Heart left ventricle (tissue), 16 donors: Measurements from ENCODE around the gene ABCG5. TPM values are rescaled to one million over a fixed set of nuclear protein-coding genes. Genes with fewer than 3 reads are reported as not detected.

Experiments used
- ATAC-seq, 4 donors: fragments of 200-7000 bp; cut with Tn5 transposase; one replicate each; pipeline ENCODE4 v1.9.1; 2020 to 2022; ENCODE audit warnings: moderate library complexity in 4 of 4, mild to moderate bottlenecking in 3 of 4, moderate number of reproducible peaks in 1 of 4
- DNase-seq, 5 donors: peaks; one replicate each; pipeline ENCODE4 v3.0.0-alpha.2; 2020
- H3K27ac ChIP-seq, 12 donors: fragments of 200-600 bp; sonication (generic) in 4 of 12; one replicate each; pipeline versions ENCODE4 v1.5.0 to v1.8.0; 2016 to 2022; ENCODE audit warnings: mild to moderate bottlenecking in 2 of 12
- H3K27me3 ChIP-seq, 9 donors: fragments of 200-600 bp; sonication (generic) in 2 of 9; one replicate each; pipeline versions ENCODE4 v1.5.1 to v1.8.0; 2016 to 2022; ENCODE audit warnings: mild to moderate bottlenecking in 3 of 9
- H3K36me3 ChIP-seq, 9 donors: fragments of 200-600 bp; sonication (generic) in 2 of 9; one replicate each; pipeline versions ENCODE4 v1.5.0 to v1.8.0; 2018 to 2022; ENCODE audit warnings: mild to moderate bottlenecking in 2 of 9
- H3K4me1 ChIP-seq, 12 donors: fragments of 200-600 bp; sonication (generic) in 4 of 12; one replicate each; pipeline versions ENCODE4 v1.5.0 to v1.8.0; 2016 to 2022; ENCODE audit warnings: mild to moderate bottlenecking in 3 of 12
- H3K4me3 ChIP-seq, 12 donors: fragments of 200-600 bp; sonication (generic) in 4 of 12; one replicate each; pipeline versions ENCODE4 v1.5.0 to v1.8.0; 2017 to 2022; ENCODE audit warnings: mild to moderate bottlenecking in 9 of 12, moderate library complexity in 4 of 12
- H3K9me3 ChIP-seq, 12 donors: fragments of 200-600 bp; sonication (generic) in 4 of 12; one replicate each; pipeline versions ENCODE4 v1.5.0 to v1.8.0; 2016 to 2022; ENCODE audit warnings: mild to moderate bottlenecking in 1 of 12
- CTCF ChIP-seq, 12 donors: fragments of 200-600 bp; sonication (generic) in 4 of 12; IDR thresholded peaks; one replicate each; pipeline versions ENCODE4 v1.5.0 to v1.8.0; 2018 to 2022; ENCODE audit warnings: antibody characterized with exemption in 12 of 12, mild to moderate bottlenecking in 5 of 12
- POLR2A ChIP-seq, 2 donors: fragments of 450-650 bp; IDR thresholded peaks; one replicate each; pipeline ENCODE4 v1.6.1; 2017; ENCODE audit warnings: antibody characterized with exemption in 2 of 2, mild to moderate bottlenecking in 2 of 2, moderate library complexity in 2 of 2
- WGBS, 4 donors: extraction: QIAGEN DNeasy Blood & Tissue Kit in 2 of 4; methylation state at CpG; one replicate each; pipeline versions ENCODE4 v1.1.5 to v1.1.7; 2013 to 2018; 5-methylcytosine and 5-hydroxymethylcytosine counted together
- intact Hi-C, 10 donors: fragments of 100-400 bp; cut with DNase I; formaldehyde crosslinking; loops; one replicate each; pipeline versions ENCODE4 v1.11.1 to v1.14.2; 2022
- polyA plus RNA-seq, 2 donors: library from polyadenylated mRNA; stranded (reverse); fragments of 200-250 nt; gene quantifications; one replicate each; pipeline ENCODE4 v1.2.3, GENCODE V29; 2013
- total RNA-seq, 9 donors: library from RNA; depleted of rRNA in 2 of 9; stranded (reverse); fragments of >200 nt in 2 of 9; fragmentation: NEBNext Ultra II Directional in 3 of 9; extraction: Animal tissue kit (Norgen Biotek cat#: 25700) in 3 of 9; gene quantifications; one replicate each; pipeline versions ENCODE4 v1.1.0 to v1.2.4, GENCODE V29; 2016 to 2023
- donor health status: ischemic (EF 13 %, LVEDD 7.1; RV severe dilation, severe dysfunction).
- donor health status: healthy with polysubstance abuse.
- donor health status: DM: no; HTN: yes; CAD: no.
- donor health status: DM: no; HTN: no; CAD: no.
- donor health status: ischemic (EF 25% LVEDD 6.9; RV normal size, moderate dysfunction).
- donor health status: ischemic (EF 25% LVEDD 5.7; RV mildly dilated, moderate dysfunction).
- donor health status: healthy.
- donor health status: DM: yes; HTN: yes; CAD: no.
- donor health status: ischemic (EF 35%, LVEDD 5.7; RV mildly dilated, moderate dysfunction).
- donor health status: nonischemic (EF 11% LVEDD 7.7; RV severe dilation, severe dysfunction).
- donor health status: DM: yes; HTN: yes; CAD: no.
- donor health status: PGD.
- donor health status: ischemic (EF 29% LVEDD 5.4; RV normal size, mild dysfunction).
- donor health status: nonischemic (EF 23%, LVEDD 6.1; RV moderate dilation, normal function).

Gene ABCG5
- total and polyA plus RNA-seq, 11 donors = not detected

- Histone ChIP-seq H3K4me1 (peaks cover 0 to 4% (median 0%) of the 10 kb centered on the region in 12 donors), H3K27me3 (peaks cover 0 to 6% (median 0%) of the 10 kb centered on the region in 9 donors), H3K36me3 (peaks cover 0 to 23% (median 9%) of the 10 kb centered on the region in 9 donors), H3K27ac (no peak overlapping the region), H3K9me3 (no peaks in the 10 kb centered on the region), H3K4me3 (no peak overlapping the region)
- WGBS, 4 donors = 83 to 89% (median 83%) methylated on average over 4 of the region's 4 CpGs
- TF ChIP-seq CTCF (IDR thresholded peaks at IDR 0.05) (no peak), POLR2A (IDR thresholded peaks at IDR 0.05) (no peak)
- no peak for ATAC-seq
- intact Hi-C loops = no loop called here
- DNase-seq = no peak
These were observed 43.7 kb upstream of the ABCG5 start for GRCh38 chr2:43882312-43882711.

GRCh38 chr2:43880952-43881351 is 42.3 kb upstream of the ABCG5 start:
- TF ChIP-seq CTCF (IDR thresholded peaks at IDR 0.05) (no peak), POLR2A (IDR thresholded peaks at IDR 0.05) (no peak)
- Histone ChIP-seq H3K4me1 (peaks cover 0 to 4% (median 0%) of the 10 kb centered on the region in 12 donors), H3K27ac (no peak overlapping the region), H3K9me3 (no peaks in the 10 kb centered on the region), H3K36me3 (peaks cover 0 to 10% (median 0%) of the 10 kb centered on the region in 9 donors), H3K4me3 (no peak overlapping the region), H3K27me3 (peaks cover 0 to 8% (median 0%) of the 10 kb centered on the region in 9 donors)
- 81 to 89% (median 84%) methylated on average over 5 of the region's 5 CpGs for WGBS, 4 donors
- ATAC-seq = no peak
- intact Hi-C loops = no loop called here
- DNase-seq = no peak

GRCh38 chr2:43880471-43880870 is 41.8 kb upstream of the ABCG5 start:
- Histone ChIP-seq H3K9me3 (no peaks in the 10 kb centered on the region), H3K27me3 (peaks cover 0 to 8% (median 0%) of the 10 kb centered on the region in 9 donors), H3K36me3 (peaks cover 0 to 5% (median 0%) of the 10 kb centered on the region in 9 donors), H3K4me1 (peaks cover 0 to 4% (median 0%) of the 10 kb centered on the region in 12 donors), H3K27ac (no peak overlapping the region), H3K4me3 (no peak overlapping the region)
- ATAC-seq (no peak), DNase-seq (no peak)
- intact Hi-C loops = no loop called here
- WGBS, 4 donors = 83 to 99% (median 91%) methylated on average over 9 of the region's 9 CpGs
- TF ChIP-seq POLR2A (IDR thresholded peaks at IDR 0.05) (no peak), CTCF (IDR thresholded peaks at IDR 0.05) (no peak)

GRCh38 chr2:43879261-43879660 is 40.6 kb upstream of the ABCG5 start:
- no peak overlapping the region for H3K4me3 ChIP-seq
- 73 to 83% (median 74%) methylated on average over 5 of the region's 5 CpGs for WGBS, 4 donors
- intact Hi-C loops = loop anchor here in 2 of 10 donors (10.0 kb wide), 1 partner anchor 264 kb away; no protein-coding TSS in a partner anchor
- H3K27me3 ChIP-seq = peaks cover 0 to 8% (median 0%) of the 10 kb centered on the region in 9 donors
- no peak for TF ChIP-seq CTCF (IDR thresholded peaks at IDR 0.05)
- TF ChIP-seq POLR2A (IDR thresholded peaks at IDR 0.05) = no peak
- no peaks in the 10 kb centered on the region for H3K36me3 ChIP-seq
- H3K4me1 ChIP-seq = peaks cover 0 to 4% (median 0%) of the 10 kb centered on the region in 12 donors
- DNase-seq (no peak), ATAC-seq (no peak)
- H3K9me3 ChIP-seq = no peaks in the 10 kb centered on the region
- H3K27ac ChIP-seq = no peak overlapping the region
